Body of pancreas (tissue), 4 donors: Measurements from ENCODE around the gene MVB12B.

ENCODE experiments used
- POLR2A ChIP-seq, 3 donors: fragments of 450-650 bp; IDR thresholded peaks; one replicate each; pipeline ENCODE4 v1.6.1; 2016; ENCODE audit warnings: antibody characterized with exemption in 3 of 3, mild to moderate bottlenecking in 2 of 3
- TF ChIP-seq, protein P1 (sequence below), 7 experiments: fragments of 450-650 bp in 4 of 7; fragments of 200-600 bp in 3 of 7; sonication (generic) in 3 of 7; IDR thresholded peaks; one replicate each; pipeline ENCODE4 v1.5.1; 2016 to 2019; ENCODE audit warnings: antibody characterized with exemption in 7 of 7

DNA sequence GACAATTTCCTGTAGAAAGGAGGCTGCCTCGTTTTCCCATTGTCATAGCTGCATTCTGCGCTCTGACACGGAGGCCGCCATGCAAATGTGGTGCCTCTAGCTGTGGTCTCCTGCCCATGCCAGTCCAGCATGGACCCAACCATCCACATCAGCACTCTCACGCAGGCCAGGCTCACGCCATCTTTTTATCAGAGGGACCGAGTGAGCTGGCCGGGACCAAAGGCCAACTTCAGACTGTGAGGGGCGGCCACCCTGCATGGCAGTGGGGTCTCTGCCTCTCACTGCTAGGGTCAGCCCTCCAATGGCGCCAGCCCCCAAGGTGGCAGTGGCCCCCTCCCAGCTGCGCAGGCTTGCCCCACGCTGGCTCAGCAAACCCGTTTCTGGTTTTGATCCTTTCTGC, 155.2 kb downstream of the MVB12B start:
- TF ChIP-seq, protein P1, sequence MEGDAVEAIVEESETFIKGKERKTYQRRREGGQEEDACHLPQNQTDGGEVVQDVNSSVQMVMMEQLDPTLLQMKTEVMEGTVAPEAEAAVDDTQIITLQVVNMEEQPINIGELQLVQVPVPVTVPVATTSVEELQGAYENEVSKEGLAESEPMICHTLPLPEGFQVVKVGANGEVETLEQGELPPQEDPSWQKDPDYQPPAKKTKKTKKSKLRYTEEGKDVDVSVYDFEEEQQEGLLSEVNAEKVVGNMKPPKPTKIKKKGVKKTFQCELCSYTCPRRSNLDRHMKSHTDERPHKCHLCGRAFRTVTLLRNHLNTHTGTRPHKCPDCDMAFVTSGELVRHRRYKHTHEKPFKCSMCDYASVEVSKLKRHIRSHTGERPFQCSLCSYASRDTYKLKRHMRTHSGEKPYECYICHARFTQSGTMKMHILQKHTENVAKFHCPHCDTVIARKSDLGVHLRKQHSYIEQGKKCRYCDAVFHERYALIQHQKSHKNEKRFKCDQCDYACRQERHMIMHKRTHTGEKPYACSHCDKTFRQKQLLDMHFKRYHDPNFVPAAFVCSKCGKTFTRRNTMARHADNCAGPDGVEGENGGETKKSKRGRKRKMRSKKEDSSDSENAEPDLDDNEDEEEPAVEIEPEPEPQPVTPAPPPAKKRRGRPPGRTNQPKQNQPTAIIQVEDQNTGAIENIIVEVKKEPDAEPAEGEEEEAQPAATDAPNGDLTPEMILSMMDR (IDR thresholded peaks at IDR 0.05), result no peak
- TF ChIP-seq POLR2A (IDR thresholded peaks at IDR 0.05), result no peak
